GM12878 (cell line): ENCODE data around the gene PRAF2. TPM values are rescaled to one million over a fixed set of nuclear protein-coding genes. Genes with fewer than 3 reads are reported as not detected.

Experiments used
- ATAC-seq: fragments of 200-7000 bp; cut with Tn5 transposase; 3 replicates; pipeline ENCODE4 v1.9.1; 2020; ENCODE audit warnings: mild to moderate bottlenecking, moderate library complexity
- BruUV-seq: library from RNA; stranded (reverse); fragments of 400-500 nt; replicated peaks from 2 replicates; lab custom pipeline; 2021; lab: Mats Ljungman, UMichigan
- CTCF ChIA-PET: fragments of 300-600 bp; sonication (Branson Sonifier 250); formaldehyde crosslinking; extraction: SDS; loops from one replicate; lab custom pipeline; 2021; ENCODE audit warnings: inconsistent platforms; lab: Yijun Ruan, JAX
- POLR2A ChIA-PET: fragments of 350-600 bp; formaldehyde crosslinking; extraction: SDS; loops from one replicate; lab custom pipeline; 2021; ENCODE audit warnings: inconsistent platforms; lab: Charles Lee
- RAD21 ChIA-PET: fragments of 300-600 bp; sonication (Branson Sonifier 250); formaldehyde crosslinking; loops from one replicate; lab custom pipeline; 2023; ENCODE audit warnings: antibody characterized with exemption; ENCODE audit not compliant: unreplicated experiment; lab: Charles Lee
- SMC1A ChIA-PET: fragments of 300-600 bp; sonication (Branson Sonifier 250); formaldehyde crosslinking; loops from one replicate; lab custom pipeline; 2023; ENCODE audit not compliant: unreplicated experiment, uncharacterized antibody; lab: Charles Lee
- DNase-seq: peaks from one replicate; pipeline ENCODE4 v3.0.0-alpha.2; 2011; ENCODE audit warnings: low read depth, low spot score
- FAIRE-seq: peaks from 3 replicates; lab custom pipeline; 2011; peaks lifted over from hg19 to GRCh38; lab: Jason Lieb, UNC
- H2AFZ ChIP-seq: 2 replicates; pipeline ENCODE4 v1.6.0; 2011; ENCODE audit warnings: low read depth, low read length, control low read depth; ENCODE audit not compliant: control insufficient read depth
- H3K27ac ChIP-seq: 2 replicates; pipeline ENCODE4 v1.5.1; 2011; ENCODE audit warnings: control low read depth; ENCODE audit not compliant: control insufficient read depth, insufficient read depth
- H3K27me3 ChIP-seq, 2 experiments: replicated peaks in 1 of 2; 2 replicates each; pipeline versions ENCODE4 v1.6.0 to v1.6.1; 2011; ENCODE audit warnings: low read length in 1 of 2; ENCODE audit not compliant: control insufficient read depth in 2 of 2, insufficient read depth in 2 of 2
- H3K36me3 ChIP-seq, 2 experiments: 2 replicates each; pipeline ENCODE4 v1.5.1; 2011; ENCODE audit warnings: low read length in 1 of 2; ENCODE audit not compliant: control insufficient read depth in 2 of 2, insufficient read depth in 2 of 2
- H3K4me1 ChIP-seq: 2 replicates; pipeline ENCODE4 v1.6.1; 2011; ENCODE audit warnings: mild to moderate bottlenecking, low read length, moderate library complexity, mixed read lengths; ENCODE audit not compliant: control insufficient read depth, insufficient read depth
- H3K4me2 ChIP-seq: 2 replicates; pipeline ENCODE4 v1.6.0; 2011; ENCODE audit warnings: control low read depth; ENCODE audit not compliant: control insufficient read depth, insufficient read depth
- H3K4me3 ChIP-seq: fragments of 200-600 bp; sonication (generic); 2 replicates; pipeline ENCODE4 v1.5.1; 2016
- H3K79me2 ChIP-seq: 2 replicates; pipeline ENCODE4 v1.6.0; 2011; ENCODE audit warnings: low read length; ENCODE audit not compliant: control insufficient read depth, insufficient read depth
- H3K9ac ChIP-seq: 2 replicates; pipeline ENCODE4 v1.8.0; 2011; ENCODE audit warnings: low read length, control low read depth, mixed read lengths; ENCODE audit not compliant: control insufficient read depth, insufficient read depth
- H3K9me3 ChIP-seq: replicated peaks from 3 replicates; pipeline ENCODE4 v1.5.1; 2011; ENCODE audit warnings: mild to moderate bottlenecking, low read length; ENCODE audit not compliant: control insufficient read depth, insufficient read depth
- H4K20me1 ChIP-seq: 2 replicates; pipeline ENCODE4 v1.6.0; 2011; ENCODE audit not compliant: control insufficient read depth, insufficient read depth
- ATF3 ChIP-seq: IDR thresholded peaks from 2 replicates; pipeline ENCODE4 v1.6.1; 2011; ENCODE audit warnings: low read depth, mild to moderate bottlenecking, low read length, moderate library complexity, borderline replicate concordance; ENCODE audit errors: extremely low read depth
- E2F8 ChIP-seq: fragments of 450-650 bp; IDR thresholded peaks from 2 replicates; pipeline ENCODE4 v1.6.1; 2018; ENCODE audit warnings: mild to moderate bottlenecking, low read depth, moderate library complexity; ENCODE audit not compliant: partially characterized antibody
- IKZF1 ChIP-seq: fragments of 450-650 bp; conservative IDR thresholded peaks from 2 replicates; pipeline ENCODE4 v1.6.1; 2017; ENCODE audit warnings: antibody characterized with exemption, mild to moderate bottlenecking
- JUNB ChIP-seq: IDR thresholded peaks from 2 replicates; pipeline ENCODE4 v1.6.1; 2016; ENCODE audit warnings: antibody characterized with exemption, mild to moderate bottlenecking
- PKNOX1 ChIP-seq: fragments of 450-650 bp; IDR thresholded peaks from 2 replicates; pipeline ENCODE4 v1.6.1; 2016; ENCODE audit warnings: mild to moderate bottlenecking
- RBBP5 ChIP-seq: fragments of 200-600 bp; sonication (generic); conservative IDR thresholded peaks from 2 replicates; pipeline ENCODE4 v1.6.1; 2016
- RELA ChIP-seq: fragments of 450-650 bp; IDR thresholded peaks from 2 replicates; pipeline ENCODE4 v1.8.0; 2014; ENCODE audit warnings: borderline replicate concordance; ENCODE audit not compliant: partially characterized antibody
- RFX5 ChIP-seq: IDR thresholded peaks from 2 replicates; pipeline ENCODE4 v1.6.1; 2011; ENCODE audit warnings: low read depth, low read length, improper control_type of control experiment
- SKIL ChIP-seq: fragments of 450-650 bp; IDR thresholded peaks from 2 replicates; pipeline ENCODE4 v1.6.1; 2017; ENCODE audit warnings: mild to moderate bottlenecking, low read depth, inconsistent platforms; ENCODE audit not compliant: poor library complexity, severe bottlenecking
- SP1 ChIP-seq: IDR thresholded peaks from one replicate; pipeline ENCODE4 v1.6.1; 2011; ENCODE audit warnings: low read depth, low read length
- YY1 ChIP-seq: IDR thresholded peaks from 2 replicates; pipeline ENCODE4 v1.6.1; 2011; ENCODE audit warnings: low read depth, mild to moderate bottlenecking, low read length
- ZBED1 ChIP-seq: IDR thresholded peaks from 2 replicates; pipeline ENCODE4 v1.6.1; 2016; ENCODE audit warnings: borderline replicate concordance
- WGBS: methylation state at CpG from one replicate; pipeline ENCODE4 v1.1.6; 2016; ENCODE audit warnings: low lambda C conversion rate; ENCODE audit not compliant: insufficient replicate concordance, insufficient coverage; ENCODE audit errors: missing lambda C conversion rate; 5-methylcytosine and 5-hydroxymethylcytosine counted together
- in situ Hi-C: fragments of 300-500 bp; cut with MboI; formaldehyde crosslinking; loops from 9 replicates; pipeline ENCODE4 v1.14.3; 2018; ENCODE audit warnings: mixed read lengths
- intact Hi-C: fragments of 100-400 bp; cut with micrococcal nuclease; formaldehyde crosslinking; loops from one replicate; pipeline ENCODE4 v1.14.2; 2022; ENCODE audit not compliant: unreplicated experiment
- polyA plus RNA-seq, 11 experiments: library from polyadenylated mRNA; depleted of rRNA in 4 of 11; unstranded in 6 of 11; stranded (reverse) in 5 of 11; fragments of >200 nt; fragmentation: Nextera tagmentation in 4 of 11; fragmentation: Illumina TruSeq in 1 of 11; extraction: Ambion mirVana in 4 of 11; extraction: Trizol in 1 of 11; gene quantifications; 1 replicate in 1 of 11; 2 replicates in 10 of 11; pipeline versions ENCODE4 v1.2.1 to v1.2.3, GENCODE V29; 2011 to 2016; ENCODE audit warnings: inconsistent platforms in 2 of 11, missing spikeins in 2 of 11, low read depth in 1 of 11
- total RNA-seq, 4 experiments: library from RNA; depleted of rRNA in 3 of 4; stranded (reverse); fragments of >200 nt in 3 of 4; fragmentation: Illumina TruSeq in 1 of 4; extraction: Trizol in 1 of 4; gene quantifications; 2 replicates each; pipeline versions ENCODE4 v1.2.1 to v1.2.3, GENCODE V29; 2013 to 2021

Gene PRAF2
- total and polyA plus RNA-seq, 10 of the 15 experiments (the other 5 are each of a cell fraction or from before 2014, with no cell fraction given): 0.80 to 16.7 (median 7.0) TPM

GRCh38 chrX:49116716-49117115 lies 42.9 kb upstream of the PRAF2 start:
- 45% methylated on average over 5 of the region's 5 CpGs for WGBS
- POLR2A ChIA-PET: no interaction called here
- Histone ChIP-seq H4K20me1 (no peaks in the 10 kb centered on the region), H3K27me3 (no peaks in the 10 kb centered on the region), H3K9me3 (no peaks in the 10 kb centered on the region), H3K4me1 (no peaks in the 10 kb centered on the region), H3K36me3 (peaks cover 1 to 5% of the 10 kb centered on the region in 2 experiments; a peak in 3 of 4 replicates), H2AFZ (no peak overlapping the region), H3K27ac (no peak overlapping the region), H3K4me2 (no peak overlapping the region), H3K9ac (no peak overlapping the region), H3K4me3 (no peak overlapping the region), H3K79me2 (no peaks in the 10 kb centered on the region)
- DNase-seq (no peak), ATAC-seq (no peak), FAIRE-seq (no peak)
- SMC1A ChIA-PET: no interaction called here
- CTCF ChIA-PET: no interaction called here
- intact Hi-C loops (no loop called here), in situ Hi-C loops (no loop called here)
- no peak for TF ChIP-seq E2F8
- BruUV-seq: no TSS peak
- RAD21 ChIA-PET: no interaction called here

GRCh38 chrX:49116076-49116475 lies 42.3 kb upstream of the PRAF2 start:
- RAD21 ChIA-PET: no interaction called here
- 76% methylated on average over 8 of the region's 8 CpGs for WGBS
- no peak for TF ChIP-seq RFX5
- no peak for TF ChIP-seq JUNB
- TF ChIP-seq ZBED1: no peak
- no peak for TF ChIP-seq RBBP5
- no peak for TF ChIP-seq IKZF1
- no peak for TF ChIP-seq RELA
- TF ChIP-seq SP1: no peak
- no peak for TF ChIP-seq PKNOX1
- no peak for TF ChIP-seq SKIL
- no peak for TF ChIP-seq YY1
- no peak for TF ChIP-seq ATF3

More at GRCh38 chrX:49116076-49116475, 42.3 kb upstream of the PRAF2 start:
- H3K4me3 ChIP-seq: no peak overlapping the region
- no peaks in the 10 kb centered on the region for H4K20me1 ChIP-seq
- no peak for DNase-seq
- no peaks in the 10 kb centered on the region for H3K9me3 ChIP-seq
- intact Hi-C loops (no loop called here), in situ Hi-C loops (no loop called here)
- no peak for FAIRE-seq
- H2AFZ ChIP-seq: no peak overlapping the region
- H3K36me3 ChIP-seq: peaks cover 1 to 5% of the 10 kb centered on the region in 2 experiments; a peak in 3 of 4 replicates
- no peak overlapping the region for H3K9ac ChIP-seq
- ChIA-PET SMC1A (no interaction called here), POLR2A (no interaction called here), CTCF (no interaction called here)
- H3K4me1 ChIP-seq: no peaks in the 10 kb centered on the region
- H3K27ac ChIP-seq: no peak overlapping the region
- H3K4me2 ChIP-seq: no peak overlapping the region
- H3K27me3 ChIP-seq: no peaks in the 10 kb centered on the region
- no peak for ATAC-seq
- BruUV-seq: no TSS peak
- H3K79me2 ChIP-seq: no peaks in the 10 kb centered on the region
